HG03095 (cell line): Measurements from ENCODE around the gene SERTAD3.
"Not testable (repeated sequence)": the region's sequence is repeated elsewhere in the genome, so short reads cannot be mapped to it uniquely, and the experiment has no call there.

Experiments used
- ATAC-seq: cut with Tn5 transposase; IDR thresholded peaks from one replicate; pipeline ENCODE4 v1.9.1; 2021; ENCODE audit warnings: moderate library complexity; ENCODE audit not compliant: unreplicated experiment

SERTAD3 gene

DNA sequence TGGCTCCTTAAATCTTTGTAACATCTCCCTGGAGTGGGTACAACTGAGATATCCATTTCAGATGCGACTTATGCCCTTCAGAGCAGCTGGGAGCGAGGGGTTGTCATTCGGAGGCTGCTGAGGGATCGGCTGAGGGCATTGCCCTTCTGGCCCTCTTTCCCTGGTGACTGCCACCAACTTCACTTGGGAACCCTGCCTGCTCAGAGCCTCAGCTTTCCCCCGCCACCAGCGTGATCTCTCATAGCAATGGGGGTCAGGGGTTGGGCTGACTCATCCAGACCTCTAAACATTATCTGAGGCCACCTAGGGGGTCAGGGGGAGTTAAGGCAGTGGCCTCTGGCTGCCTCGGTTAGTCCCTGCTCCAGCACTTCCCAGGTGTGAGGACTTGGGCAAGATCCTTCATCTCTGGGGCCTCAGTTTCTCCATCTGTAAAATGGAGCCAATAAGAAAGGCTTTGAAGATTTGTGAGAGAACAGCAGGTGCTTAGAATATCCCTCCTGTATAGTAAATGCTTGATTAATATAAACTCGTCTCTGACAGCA is 32.1 kb downstream of the SERTAD3 start:
- no peak for ATAC-seq

DNA sequence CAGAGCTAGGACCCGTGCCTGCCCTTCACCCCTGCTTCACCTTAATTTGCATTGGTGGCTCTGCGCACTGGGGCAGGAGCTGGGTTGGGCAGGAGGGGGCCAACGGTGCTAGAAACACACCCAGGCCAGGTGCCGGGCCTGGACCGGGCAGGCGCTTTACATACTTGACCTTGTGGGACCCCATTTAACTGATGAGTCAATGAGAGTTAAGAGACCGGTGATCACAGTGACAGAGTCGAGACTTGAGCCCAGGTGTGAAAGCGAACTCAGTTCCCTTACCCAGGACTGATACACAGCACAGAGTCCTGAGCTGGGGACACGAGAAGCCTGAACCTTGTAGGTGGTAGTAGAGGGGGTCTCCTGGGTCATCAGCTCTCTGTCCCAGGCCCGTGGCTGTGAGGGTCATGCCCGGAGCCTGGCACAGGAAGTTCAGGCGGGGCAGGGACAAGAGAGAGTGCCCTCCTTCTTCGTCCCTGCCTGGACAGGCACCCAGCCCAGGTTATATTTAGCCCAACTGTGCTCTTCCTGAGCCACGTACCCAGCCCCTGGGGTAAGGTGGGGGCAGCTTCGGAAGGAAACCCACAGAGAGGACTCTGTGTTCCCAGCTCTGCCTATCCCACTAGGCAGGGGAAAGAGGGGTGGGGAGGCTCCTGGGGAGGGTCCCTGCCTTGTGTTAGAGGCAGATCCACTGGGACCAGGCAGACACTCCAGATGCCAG is 32.9 kb downstream of the SERTAD3 start:
- ATAC-seq, result no peak

DNA sequence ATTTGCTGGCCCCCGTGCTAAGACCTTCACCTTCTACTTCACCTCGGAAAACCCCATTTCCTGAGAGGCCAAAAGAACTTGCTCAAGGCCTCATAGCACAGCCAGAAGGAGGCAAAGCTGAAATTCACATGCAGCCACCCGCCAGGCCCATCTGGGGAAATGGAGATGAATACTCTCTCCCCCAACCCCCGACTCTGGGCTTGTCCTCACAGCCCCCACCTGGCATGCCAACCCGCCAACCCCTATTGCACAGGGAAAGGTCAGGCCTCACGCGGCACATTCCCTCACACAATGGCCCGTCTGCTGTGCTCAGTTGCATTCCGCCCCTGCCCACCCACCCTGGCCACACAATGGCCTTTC is 34.1 kb downstream of the SERTAD3 start:
- no peak for ATAC-seq

- ATAC-seq, result not testable (repeated sequence)
Measured at GRCh38 chr19:40408598-40408925, 35.6 kb downstream of the SERTAD3 start.

DNA sequence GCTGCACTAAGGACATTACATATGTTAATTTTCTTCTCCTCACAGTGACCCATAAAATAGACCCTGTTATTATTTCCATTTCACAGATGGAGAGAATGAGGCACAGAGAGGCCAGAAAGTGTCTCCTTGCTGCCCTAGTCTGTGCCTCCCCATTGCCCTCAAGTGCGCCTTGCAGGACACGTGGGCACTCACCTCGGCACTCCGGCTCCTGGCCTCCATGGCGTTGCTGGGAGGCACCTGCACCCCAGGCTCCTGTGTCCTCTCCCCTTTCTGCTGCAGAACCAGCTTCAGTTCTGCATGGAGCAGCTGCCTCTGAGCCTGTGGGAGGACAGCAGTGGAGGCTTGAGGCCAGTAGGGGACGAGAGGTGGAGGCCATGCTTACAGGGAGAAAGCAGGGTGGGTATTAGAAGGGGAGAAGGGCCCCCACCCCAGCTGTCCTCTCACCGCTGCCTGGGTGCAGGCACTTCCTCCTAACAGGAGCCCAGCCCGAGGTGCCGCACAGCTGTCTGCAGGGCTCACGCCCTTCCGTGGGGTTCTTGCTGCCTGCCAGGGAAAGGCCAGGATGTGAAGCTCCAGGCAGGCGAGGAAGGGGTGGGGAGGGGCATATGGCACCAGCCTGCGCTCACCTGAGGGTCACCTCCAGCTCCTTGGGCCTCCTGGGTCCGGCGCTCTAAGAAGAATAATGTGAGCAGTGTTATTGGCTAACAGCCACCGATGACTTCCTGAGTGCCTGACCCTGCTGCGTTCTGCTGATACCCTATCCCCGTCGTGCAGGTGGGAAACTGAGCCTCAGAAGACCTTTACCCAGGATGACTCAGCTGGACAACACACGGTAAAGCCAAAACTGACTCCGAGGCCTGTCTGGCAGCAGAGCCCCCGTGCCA is 36.2 kb downstream of the SERTAD3 start:
- ATAC-seq, result no peak

GRCh38 chr19:40403262-40403984 is 40.7 kb downstream of the SERTAD3 start:
- ATAC-seq, result peak; percentile 56

GRCh38 chr19:40400559-40400958 is 43.6 kb downstream of the SERTAD3 start:
- ATAC-seq, result no peak

DNA sequence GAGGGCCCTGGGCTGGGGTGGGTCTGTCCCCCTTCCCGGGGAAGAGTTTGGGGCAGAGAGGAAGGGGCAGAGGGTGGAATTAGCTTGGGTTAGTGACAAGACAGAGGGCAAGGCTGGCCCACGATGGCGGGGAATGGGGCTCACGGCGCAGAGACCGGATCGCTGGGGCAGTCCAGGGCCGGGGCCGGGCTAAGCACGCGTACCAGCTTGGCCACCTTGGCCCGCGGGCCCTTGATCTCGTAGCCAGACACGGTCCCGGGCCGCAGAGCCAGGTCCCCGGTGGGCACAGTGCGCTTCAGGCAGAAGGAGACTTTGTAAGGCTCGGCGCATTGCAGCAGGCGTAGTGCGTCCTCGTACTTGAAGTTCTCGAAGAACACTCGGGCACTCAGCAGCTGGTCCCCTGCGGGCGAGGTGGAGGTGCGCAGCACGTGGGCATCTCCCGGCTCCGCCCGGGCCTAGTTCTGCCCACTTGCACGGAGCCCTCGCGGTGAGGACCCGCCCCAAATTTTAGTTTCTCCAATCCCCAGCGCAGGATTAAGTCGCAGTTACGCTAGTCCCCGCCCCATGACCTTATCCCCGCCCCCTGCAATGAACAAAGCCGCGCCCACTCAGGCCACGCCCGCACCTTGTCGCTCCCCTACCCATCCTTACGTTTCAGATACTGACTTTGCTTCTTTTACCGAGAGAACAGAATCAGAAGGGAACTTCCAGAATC is 45.6 kb downstream of the SERTAD3 start:
- no peak for ATAC-seq

DNA sequence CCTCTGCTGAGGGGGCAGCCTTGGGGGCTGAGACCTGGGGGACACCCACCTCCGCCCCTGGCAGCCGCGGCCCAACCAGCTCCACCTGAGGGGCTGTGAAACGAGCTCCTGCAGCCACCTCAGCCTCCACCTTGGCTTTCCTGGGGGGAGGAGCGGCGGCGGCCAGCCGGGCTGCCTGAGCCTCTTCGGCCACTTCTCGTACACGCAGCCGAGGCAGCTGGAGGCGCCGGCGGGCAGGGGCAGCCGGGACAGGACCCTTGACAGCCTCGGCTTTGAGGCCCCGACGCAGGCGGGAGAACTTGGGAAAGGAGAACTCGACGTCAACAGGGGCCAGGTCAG is 46.6 kb downstream of the SERTAD3 start:
- no peak for ATAC-seq

GRCh38 chr19:40396886-40397567 is 47.1 kb downstream of the SERTAD3 start:
- ATAC-seq, result no peak

GRCh38 chr19:40395956-40396355 is 48.2 kb downstream of the SERTAD3 start:
- no peak for ATAC-seq

- no peak for ATAC-seq
Measured at GRCh38 chr19:40394816-40395210, 49.3 kb downstream of the SERTAD3 start.

GRCh38 chr19:40393894-40394815 is 50.0 kb downstream of the SERTAD3 start:
- no peak for ATAC-seq

GRCh38 chr19:40392894-40393517 is 51.1 kb downstream of the SERTAD3 start:
- no peak for ATAC-seq

DNA sequence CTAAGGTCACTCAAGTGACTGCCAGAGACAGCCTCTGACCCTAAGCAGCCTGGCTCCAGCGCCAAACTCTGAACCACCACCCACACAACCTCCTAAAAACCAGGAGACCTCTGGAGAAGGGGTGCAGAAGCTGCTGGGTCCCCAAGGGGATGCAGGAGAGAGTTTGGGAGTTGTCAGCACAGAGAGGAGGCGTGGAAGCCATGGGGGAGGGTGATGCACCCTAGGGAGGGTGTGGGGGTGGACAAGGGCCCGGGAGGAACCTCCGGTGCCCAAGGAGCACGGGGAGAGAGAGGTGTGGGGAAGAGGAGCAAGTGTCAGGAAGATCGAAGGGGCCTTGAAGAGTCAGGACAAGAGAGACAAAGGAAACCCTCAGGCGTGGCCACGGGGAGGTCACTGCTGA is 52.0 kb downstream of the SERTAD3 start:
- ATAC-seq, result no peak
